ENCODE measurements around the gene CDH23.

CDH23 gene

GRCh38 chr10:71735709-71736569 lies 339.2 kb downstream of the CDH23 start:
- Histone ChIP-seq H3K4me2 (ENCODE audit: low read depth, low read length, poor library complexity, severe bottlenecking) (peak overlapping the region; percentile 72), H3F3A (ENCODE audit: low read depth) (no peaks in the 10 kb centered on the region)

GRCh38 chr10:71736570-71736952 lies 339.8 kb downstream of the CDH23 start:
- 0 out of 2 replicates have a peak overlapping the region, but pooled peaks have one; percentile 63 for H2AFZ ChIP-seq (ENCODE audit: low read length)
- TF ChIP-seq CTCF (conservative IDR thresholded peaks at IDR 0.05; ENCODE audit: low read length) (no peak), EZH2phosphoT487 (IDR thresholded peaks at IDR 0.05; ENCODE audit: borderline replicate concordance) (no peak)
- no peaks in the 10 kb centered on the region for H4K20me1 ChIP-seq (ENCODE audit: insufficient read depth, low read length, poor library complexity, severe bottlenecking)
- H3K9me3 ChIP-seq (ENCODE audit: insufficient read depth, low read depth, low read length): no peaks in the 10 kb centered on the region
- no peaks in the 10 kb centered on the region for H3F3A ChIP-seq (ENCODE audit: low read depth)
- H3K36me3 ChIP-seq (ENCODE audit: insufficient read depth, low read length): no peaks in the 10 kb centered on the region
- peak overlapping the region; percentile 60 for H3K4me3 ChIP-seq (ENCODE audit: low read length, poor library complexity, severe bottlenecking)
- no peaks in the 10 kb centered on the region for H3K27me3 ChIP-seq (ENCODE audit: insufficient read depth, low read length, poor library complexity, severe bottlenecking)
- peak overlapping the region; percentile 73 for H3K9ac ChIP-seq (ENCODE audit: low read depth, low read length, poor library complexity, severe bottlenecking)
- peaks cover 49% of the 10 kb centered on the region for H3K4me1 ChIP-seq (ENCODE audit: insufficient read depth, low read length, poor library complexity, severe bottlenecking)
- no peaks in the 10 kb centered on the region for H3K79me2 ChIP-seq (ENCODE audit: insufficient read depth, low read length)
- peak overlapping the region; percentile 72 for H3K4me2 ChIP-seq (ENCODE audit: low read depth, low read length, poor library complexity, severe bottlenecking)
- no peaks in the 10 kb centered on the region for H3K9me2 ChIP-seq (replicated peaks; ENCODE audit: low read depth, low read length)

More at GRCh38 chr10:71735709-71736569, 339.2 kb downstream of the CDH23 start:
- peaks cover 42% of the 10 kb centered on the region for H3K4me1 ChIP-seq (ENCODE audit: insufficient read depth, low read length, poor library complexity, severe bottlenecking)
- H3K27me3 ChIP-seq (ENCODE audit: insufficient read depth, low read length, poor library complexity, severe bottlenecking): no peaks in the 10 kb centered on the region
- no peaks in the 10 kb centered on the region for H3K36me3 ChIP-seq (ENCODE audit: insufficient read depth, low read length)
- H3K4me3 ChIP-seq (ENCODE audit: low read length, poor library complexity, severe bottlenecking): peak overlapping the region; percentile 60
- H3K9ac ChIP-seq (ENCODE audit: low read depth, low read length, poor library complexity, severe bottlenecking): peak overlapping the region; percentile 73
- TF ChIP-seq CTCF (conservative IDR thresholded peaks at IDR 0.05; ENCODE audit: low read length) (no peak), EZH2phosphoT487 (IDR thresholded peaks at IDR 0.05; ENCODE audit: borderline replicate concordance) (no peak)
- no peaks in the 10 kb centered on the region for H3K9me3 ChIP-seq (ENCODE audit: insufficient read depth, low read depth, low read length)
- peak overlapping the region; percentile 63; the same call in 1 of the 2 replicates for H2AFZ ChIP-seq (ENCODE audit: low read length)
- H3K79me2 ChIP-seq (ENCODE audit: insufficient read depth, low read length): no peaks in the 10 kb centered on the region
- H3K9me2 ChIP-seq (replicated peaks; ENCODE audit: low read depth, low read length): no peaks in the 10 kb centered on the region
- H4K20me1 ChIP-seq (ENCODE audit: insufficient read depth, low read length, poor library complexity, severe bottlenecking): no peaks in the 10 kb centered on the region

GRCh38 chr10:71737001-71737833 lies 340.5 kb downstream of the CDH23 start:
- H3K9me2 ChIP-seq (replicated peaks; ENCODE audit: low read depth, low read length): no peaks in the 10 kb centered on the region
- H3K9me3 ChIP-seq (ENCODE audit: insufficient read depth, low read depth, low read length): no peaks in the 10 kb centered on the region
- peak overlapping the region; percentile 73 for H3K9ac ChIP-seq (ENCODE audit: low read depth, low read length, poor library complexity, severe bottlenecking)
- H3K36me3 ChIP-seq (ENCODE audit: insufficient read depth, low read length): no peaks in the 10 kb centered on the region
- no peak for TF ChIP-seq EZH2phosphoT487 (IDR thresholded peaks at IDR 0.05; ENCODE audit: borderline replicate concordance)
- TF ChIP-seq CTCF (conservative IDR thresholded peaks at IDR 0.05; ENCODE audit: low read length): no peak
- no peaks in the 10 kb centered on the region for H4K20me1 ChIP-seq (ENCODE audit: insufficient read depth, low read length, poor library complexity, severe bottlenecking)
- peaks cover 55% of the 10 kb centered on the region for H3K4me1 ChIP-seq (ENCODE audit: insufficient read depth, low read length, poor library complexity, severe bottlenecking)
- no peaks in the 10 kb centered on the region for H3K27me3 ChIP-seq (ENCODE audit: insufficient read depth, low read length, poor library complexity, severe bottlenecking)
- H3K79me2 ChIP-seq (ENCODE audit: insufficient read depth, low read length): no peaks in the 10 kb centered on the region
- H2AFZ ChIP-seq (ENCODE audit: low read length): no peak overlapping the region
- H3K4me2 ChIP-seq (ENCODE audit: low read depth, low read length, poor library complexity, severe bottlenecking): peak overlapping the region; percentile 72
- H3F3A ChIP-seq (ENCODE audit: low read depth): no peaks in the 10 kb centered on the region
- peak overlapping the region; percentile 60 for H3K4me3 ChIP-seq (ENCODE audit: low read length, poor library complexity, severe bottlenecking)

Measured in Loucy (cell line).